ENCODE measurements around the gene BTLA.
"Not testable (repeated sequence)": the region's sequence is repeated elsewhere in the genome, so short reads cannot be mapped to it uniquely, and the experiment has no call there.

The BTLA gene

GRCh38 chr3:112437146-112438022 lies 61.9 kb downstream of the BTLA start:
- DNase-seq (ENCODE audit: low read depth), result no peak

GRCh38 chr3:112429960-112430359 lies 69.3 kb downstream of the BTLA start:
- DNase-seq (ENCODE audit: low read depth), result no peak

GRCh38 chr3:112427123-112427522 lies 72.1 kb downstream of the BTLA start:
- DNase-seq (ENCODE audit: low read depth), result no peak

- no peak for DNase-seq (ENCODE audit: low read depth)
These were observed 73.2 kb downstream of the BTLA start for GRCh38 chr3:112425858-112426750.

- DNase-seq (ENCODE audit: low read depth), result no peak
These were observed 73.9 kb downstream of the BTLA start for GRCh38 chr3:112425382-112425781.

GRCh38 chr3:112424394-112424793 lies 74.9 kb downstream of the BTLA start:
- DNase-seq (ENCODE audit: low read depth), result no peak

- not testable (repeated sequence) for DNase-seq (ENCODE audit: low read depth)
These were observed 76.4 kb downstream of the BTLA start for GRCh38 chr3:112422921-112423320.

GRCh38 chr3:112418526-112418925 lies 80.7 kb downstream of the BTLA start:
- not testable (repeated sequence) for DNase-seq (ENCODE audit: low read depth)

- no peak for DNase-seq (ENCODE audit: low read depth)
These were observed 81.5 kb downstream of the BTLA start for GRCh38 chr3:112417696-112418318.

- DNase-seq (ENCODE audit: low read depth), result no peak
These were observed 82.7 kb downstream of the BTLA start for GRCh38 chr3:112416391-112417212.

- no peak for DNase-seq (ENCODE audit: low read depth)
These were observed 83.9 kb downstream of the BTLA start for GRCh38 chr3:112415390-112415789.

All from stromal cell of bone marrow (primary cell).